GM20000 (cell line): ENCODE measurements around the gene PPCS.

Source experiments
- DNase-seq: peaks from one replicate; pipeline ENCODE4 v3.0.0; 2012; ENCODE audit warnings: low spot score
- CTCF ChIP-seq: IDR thresholded peaks from 2 replicates; pipeline ENCODE4 v1.5.1; 2012; ENCODE audit warnings: mild to moderate bottlenecking, control low read depth; ENCODE audit errors: extremely low read depth, missing control alignments

PPCS gene

GRCh38 chr1:42431514-42431913 is 24.8 kb upstream of the PPCS start:
- TF ChIP-seq CTCF = no peak
- no peak for DNase-seq

GRCh38 chr1:42432714-42433113 is 23.6 kb upstream of the PPCS start:
- DNase-seq = no peak
- TF ChIP-seq CTCF = no peak

GRCh38 chr1:42433369-42433768 is 23.0 kb upstream of the PPCS start:
- no peak for DNase-seq
- no peak for TF ChIP-seq CTCF

- no peak for TF ChIP-seq CTCF
- DNase-seq = no peak
These were observed 22.0 kb upstream of the PPCS start for GRCh38 chr1:42434340-42434739.

- TF ChIP-seq CTCF = no peak
- DNase-seq = no peak
These were observed 16.4 kb upstream of the PPCS start for GRCh38 chr1:42439940-42440339.

- no peak for TF ChIP-seq CTCF
- no peak for DNase-seq
These were observed 13.7 kb upstream of the PPCS start for GRCh38 chr1:42442662-42443061.

- no peak for TF ChIP-seq CTCF
- no peak for DNase-seq
These were observed 7.1 kb upstream of the PPCS start for GRCh38 chr1:42449256-42449655.

- TF ChIP-seq CTCF = no peak
- DNase-seq = no peak
These were observed 6.3 kb upstream of the PPCS start for GRCh38 chr1:42450061-42450460.
